Astrocyte (in vitro differentiated cells and primary cell): ENCODE measurements around the gene MXRA7. TPM values are rescaled to one million over a fixed set of nuclear protein-coding genes. Genes with fewer than 3 reads are reported as not detected.

Experiments used
- DNase-seq: peaks from one replicate; pipeline ENCODE4 v3.0.0-alpha.2; 2010; ENCODE audit warnings: low read depth
- FAIRE-seq: peaks from 2 replicates; lab custom pipeline; 2011; peaks lifted over from hg19 to GRCh38; lab: Jason Lieb, UNC
- H2AFZ ChIP-seq: 2 replicates; pipeline ENCODE4 v1.6.0; 2012; ENCODE audit warnings: low read depth, low read length, inconsistent platforms
- H3K27ac ChIP-seq: 2 replicates; pipeline ENCODE4 v1.5.1; 2011; ENCODE audit warnings: low read depth, low read length, inconsistent platforms
- H3K27me3 ChIP-seq: 2 replicates; pipeline ENCODE4 v1.6.0; 2011; ENCODE audit warnings: low read length, inconsistent platforms; ENCODE audit not compliant: insufficient read depth
- H3K36me3 ChIP-seq: 2 replicates; pipeline ENCODE4 v1.5.1; 2011; ENCODE audit warnings: low read length, inconsistent platforms; ENCODE audit not compliant: insufficient read depth
- H3K4me1 ChIP-seq: 2 replicates; pipeline ENCODE4 v1.5.1; 2011; ENCODE audit warnings: low read length, inconsistent platforms; ENCODE audit not compliant: insufficient read depth
- H3K4me2 ChIP-seq: 2 replicates; pipeline ENCODE4 v1.6.0; 2012; ENCODE audit warnings: low read length, inconsistent platforms
- H3K4me3 ChIP-seq: 2 replicates; pipeline ENCODE4 v1.5.1; 2011; ENCODE audit warnings: low read depth, mild to moderate bottlenecking, low read length, inconsistent platforms; ENCODE audit not compliant: insufficient read depth
- H3K79me2 ChIP-seq: 2 replicates; pipeline ENCODE4 v1.6.0; 2012; ENCODE audit warnings: mild to moderate bottlenecking, low read length, inconsistent platforms; ENCODE audit not compliant: insufficient read depth
- H3K9ac ChIP-seq: 2 replicates; pipeline ENCODE4 v1.6.0; 2012; ENCODE audit warnings: mild to moderate bottlenecking, low read length, inconsistent platforms
- H3K9me3 ChIP-seq: 2 replicates; pipeline ENCODE4 v1.5.1; 2012; ENCODE audit warnings: low read depth, mild to moderate bottlenecking, low read length, inconsistent platforms; ENCODE audit not compliant: insufficient read depth
- H4K20me1 ChIP-seq: 2 replicates; pipeline ENCODE4 v1.6.0; 2012; ENCODE audit warnings: low read length, inconsistent platforms; ENCODE audit not compliant: insufficient read depth
- H3K27ac Mint-ChIP-seq: one replicate; pipeline ENCODE4 v1.8.0; 2021; ENCODE audit warnings: mild to moderate bottlenecking, mixed read lengths; ENCODE audit not compliant: unreplicated experiment
- H3K27me3 Mint-ChIP-seq: one replicate; pipeline ENCODE4 v1.8.0; 2021; ENCODE audit warnings: low read depth, mixed read lengths; ENCODE audit not compliant: unreplicated experiment
- H3K36me3 Mint-ChIP-seq: one replicate; pipeline ENCODE4 v1.8.0; 2021; ENCODE audit warnings: low read depth, mixed read lengths; ENCODE audit not compliant: unreplicated experiment
- H3K4me1 Mint-ChIP-seq: one replicate; pipeline ENCODE4 v1.8.0; 2021; ENCODE audit warnings: low read depth, mixed read lengths; ENCODE audit not compliant: unreplicated experiment
- H3K4me3 Mint-ChIP-seq: one replicate; pipeline ENCODE4 v1.8.0; 2021; ENCODE audit warnings: mild to moderate bottlenecking, moderate library complexity, mixed read lengths; ENCODE audit not compliant: unreplicated experiment
- H3K9me3 Mint-ChIP-seq: one replicate; pipeline ENCODE4 v1.8.0; 2021; ENCODE audit warnings: mild to moderate bottlenecking, mixed read lengths; ENCODE audit not compliant: unreplicated experiment
- EZH2 ChIP-seq: IDR thresholded peaks from 2 replicates; pipeline ENCODE4 v1.6.1; 2012; ENCODE audit warnings: mild to moderate bottlenecking, low read length, inconsistent platforms; ENCODE audit not compliant: insufficient read depth
- total RNA-seq: library from RNA; stranded (reverse); gene quantifications from 2 replicates; pipeline ENCODE4 v1.2.1, GENCODE V29; 2021
- TF ChIP-seq, protein P1 (sequence below): IDR thresholded peaks from 2 replicates; pipeline ENCODE4 v1.5.1; 2011; ENCODE audit warnings: low read depth, mild to moderate bottlenecking, inconsistent platforms, low read length, moderate library complexity; ENCODE audit not compliant: insufficient read depth

MXRA7 gene
- total RNA-seq, 1 donor from 2014 or later = 177 TPM

DNA sequence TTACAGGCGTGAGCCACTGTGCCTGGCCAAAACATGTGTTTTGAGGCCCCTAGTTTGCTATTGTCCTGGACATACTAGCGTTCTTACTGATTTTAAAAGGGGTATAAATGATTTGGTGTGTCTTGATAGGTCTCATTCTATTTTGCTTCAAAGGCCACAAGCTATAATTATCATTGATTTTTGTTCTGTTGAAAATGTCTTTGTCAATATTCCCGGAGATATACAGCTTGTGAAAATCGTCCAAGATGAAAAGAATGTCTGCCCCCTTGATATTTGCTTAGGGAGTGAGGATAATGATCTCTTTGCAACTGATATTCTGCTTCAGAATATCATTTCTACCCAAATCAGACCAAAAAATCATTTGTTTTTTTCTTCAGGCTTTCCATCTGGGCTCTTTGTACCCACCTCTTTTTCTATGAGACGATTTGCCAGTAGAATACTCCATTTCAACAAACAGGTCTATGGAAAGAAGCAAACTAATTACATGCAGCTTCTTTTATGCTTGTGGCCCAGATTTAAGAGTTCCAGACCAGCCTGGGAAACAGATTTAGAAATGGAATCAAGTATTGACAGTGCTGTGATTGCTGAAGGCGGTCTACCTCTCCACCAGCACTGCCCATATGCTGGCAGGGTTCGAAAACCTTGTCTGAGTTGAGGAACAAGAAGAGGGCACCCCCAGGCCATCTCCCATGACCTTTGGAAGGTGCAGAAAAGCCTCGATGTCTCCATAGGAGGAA, 53.1 kb downstream of the MXRA7 start:
- TF ChIP-seq EZH2 = no peak
- TF ChIP-seq, protein P1, sequence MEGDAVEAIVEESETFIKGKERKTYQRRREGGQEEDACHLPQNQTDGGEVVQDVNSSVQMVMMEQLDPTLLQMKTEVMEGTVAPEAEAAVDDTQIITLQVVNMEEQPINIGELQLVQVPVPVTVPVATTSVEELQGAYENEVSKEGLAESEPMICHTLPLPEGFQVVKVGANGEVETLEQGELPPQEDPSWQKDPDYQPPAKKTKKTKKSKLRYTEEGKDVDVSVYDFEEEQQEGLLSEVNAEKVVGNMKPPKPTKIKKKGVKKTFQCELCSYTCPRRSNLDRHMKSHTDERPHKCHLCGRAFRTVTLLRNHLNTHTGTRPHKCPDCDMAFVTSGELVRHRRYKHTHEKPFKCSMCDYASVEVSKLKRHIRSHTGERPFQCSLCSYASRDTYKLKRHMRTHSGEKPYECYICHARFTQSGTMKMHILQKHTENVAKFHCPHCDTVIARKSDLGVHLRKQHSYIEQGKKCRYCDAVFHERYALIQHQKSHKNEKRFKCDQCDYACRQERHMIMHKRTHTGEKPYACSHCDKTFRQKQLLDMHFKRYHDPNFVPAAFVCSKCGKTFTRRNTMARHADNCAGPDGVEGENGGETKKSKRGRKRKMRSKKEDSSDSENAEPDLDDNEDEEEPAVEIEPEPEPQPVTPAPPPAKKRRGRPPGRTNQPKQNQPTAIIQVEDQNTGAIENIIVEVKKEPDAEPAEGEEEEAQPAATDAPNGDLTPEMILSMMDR = no peak
- Histone ChIP-seq H3K4me1 (no peaks in the 10 kb centered on the region), H3K27ac (no peak overlapping the region), H4K20me1 (no peaks in the 10 kb centered on the region), H3K36me3 (no peaks in the 10 kb centered on the region), H3K9me3 (no peaks in the 10 kb centered on the region), H3K27me3 (no peaks in the 10 kb centered on the region), H3K4me3 (no peak overlapping the region), H3K9ac (no peak overlapping the region), H3K79me2 (no peaks in the 10 kb centered on the region), H3K4me2 (no peak overlapping the region), H2AFZ (no peak overlapping the region)
- Mint-ChIP-seq H3K27ac (no peak overlapping the region), H3K4me3 (no peak overlapping the region), H3K27me3 (peaks cover 10% of the 10 kb centered on the region), H3K36me3 (no peaks in the 10 kb centered on the region), H3K4me1 (no peaks in the 10 kb centered on the region), H3K9me3 (peaks cover 2% of the 10 kb centered on the region)
- DNase-seq (no peak), FAIRE-seq (no peak)

DNA sequence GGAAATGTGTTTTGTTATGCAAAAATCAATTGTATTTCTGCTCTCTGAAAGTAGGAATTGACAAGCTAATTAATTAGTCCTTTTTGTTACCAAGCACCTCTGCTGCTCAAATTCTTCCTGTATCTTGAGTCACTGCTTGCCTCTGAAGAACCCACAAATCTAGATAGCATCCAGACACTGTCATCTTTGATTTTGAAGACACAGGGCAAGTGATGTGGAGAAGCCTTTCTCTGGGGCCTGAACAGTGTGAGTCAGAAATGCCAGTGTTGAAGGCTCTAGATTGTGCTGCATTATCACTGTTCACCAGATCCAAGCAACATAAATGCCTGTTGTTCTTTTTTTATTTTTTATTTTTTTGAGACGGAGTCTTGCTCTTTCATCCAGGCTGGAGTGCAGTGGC, 56.4 kb downstream of the MXRA7 start:
- Mint-ChIP-seq H3K27me3 (peaks cover 8% of the 10 kb centered on the region), H3K4me3 (no peak overlapping the region), H3K4me1 (no peaks in the 10 kb centered on the region), H3K9me3 (peaks cover 9% of the 10 kb centered on the region), H3K36me3 (no peaks in the 10 kb centered on the region), H3K27ac (no peak overlapping the region)
- Histone ChIP-seq H3K36me3 (no peaks in the 10 kb centered on the region), H3K4me3 (no peak overlapping the region), H3K9ac (no peak overlapping the region), H3K9me3 (peaks cover 4% of the 10 kb centered on the region), H3K27me3 (no peaks in the 10 kb centered on the region), H4K20me1 (no peaks in the 10 kb centered on the region), H3K79me2 (no peaks in the 10 kb centered on the region), H3K4me2 (no peak overlapping the region), H2AFZ (no peak overlapping the region), H3K4me1 (no peaks in the 10 kb centered on the region), H3K27ac (no peak overlapping the region)
- TF ChIP-seq, protein P1 = no peak
- no peak for TF ChIP-seq EZH2
- FAIRE-seq = no peak
- no peak for DNase-seq

DNA sequence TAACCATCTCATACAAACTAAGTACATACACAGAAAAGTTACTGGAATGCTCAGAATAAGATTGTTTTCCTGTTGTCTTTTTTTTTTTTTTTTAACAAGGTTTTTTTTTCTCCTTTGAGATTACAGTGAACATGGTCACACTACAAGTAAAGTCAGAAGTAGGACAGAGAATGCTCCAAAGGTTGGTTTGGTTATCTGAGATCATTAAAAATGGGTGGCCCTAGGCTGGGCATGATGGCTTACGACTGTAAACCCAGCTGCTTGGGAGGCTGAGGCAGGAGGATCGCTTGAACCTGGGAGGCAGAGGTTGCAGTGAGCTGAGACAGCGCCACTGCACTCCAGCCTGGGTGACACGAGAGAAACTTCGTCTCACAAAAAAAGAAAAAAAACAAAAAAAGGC, 60.3 kb downstream of the MXRA7 start:
- peaks cover 6% of the 10 kb centered on the region for H3K27me3 ChIP-seq
- H3K36me3 ChIP-seq = no peaks in the 10 kb centered on the region
- H3K9ac ChIP-seq = no peak overlapping the region
- Mint-ChIP-seq H3K27ac (no peak overlapping the region), H3K27me3 (peaks cover 4% of the 10 kb centered on the region), H3K4me3 (no peak overlapping the region), H3K36me3 (no peaks in the 10 kb centered on the region), H3K4me1 (no peaks in the 10 kb centered on the region), H3K9me3 (peaks cover 10% of the 10 kb centered on the region)
- no peaks in the 10 kb centered on the region for H3K79me2 ChIP-seq
- no peak for DNase-seq
- TF ChIP-seq, protein P1 = no peak
- TF ChIP-seq EZH2 = no peak
- FAIRE-seq = no peak
- no peaks in the 10 kb centered on the region for H4K20me1 ChIP-seq
- no peak overlapping the region for H3K4me3 ChIP-seq
- H2AFZ ChIP-seq = no peak overlapping the region
- no peaks in the 10 kb centered on the region for H3K4me1 ChIP-seq
- H3K27ac ChIP-seq = no peak overlapping the region
- H3K9me3 ChIP-seq = peaks cover 4% of the 10 kb centered on the region
- H3K4me2 ChIP-seq = no peak overlapping the region
